Breast epithelium (tissue), 3 donors: Measurements from ENCODE around the gene PLEKHD1.
"Not testable (repeated sequence)": the region's sequence is repeated elsewhere in the genome, so short reads cannot be mapped to it uniquely, and the experiment has no call there.

Experiments used
- CTCF ChIP-seq, 3 donors: fragments of 450-650 bp; IDR thresholded peaks; one replicate each; pipeline ENCODE4 v1.5.1; 2016 to 2017; ENCODE audit warnings: antibody characterized with exemption in 3 of 3, mild to moderate bottlenecking in 3 of 3, moderate library complexity in 3 of 3
- POLR2AphosphoS5 ChIP-seq, 3 donors: sonication (generic); formaldehyde crosslinking; IDR thresholded peaks; one replicate each; pipeline ENCODE4 v1.6.1; 2017; ENCODE audit warnings: antibody characterized with exemption in 3 of 3

DNA sequence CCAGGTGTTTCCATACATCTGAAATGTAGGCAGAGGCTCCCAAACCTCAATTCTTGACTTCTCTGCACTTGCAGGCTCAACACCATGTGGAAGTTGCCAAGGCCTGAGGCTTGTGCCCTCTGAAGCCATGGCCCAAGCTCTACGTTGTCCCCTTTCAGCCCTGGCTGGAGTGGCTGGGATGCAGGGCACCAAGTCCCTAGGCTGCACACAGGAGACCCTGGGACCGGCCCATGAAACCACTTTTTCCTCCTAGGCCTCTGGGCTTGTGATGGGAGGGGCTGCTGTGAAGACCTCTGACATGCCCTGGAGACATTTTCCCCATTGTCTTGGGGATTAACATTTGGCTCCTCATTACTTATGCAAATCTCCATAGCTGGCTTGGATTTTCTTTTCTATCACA is 6.5 kb upstream of the PLEKHD1 start:
- not testable (repeated sequence) for TF ChIP-seq POLR2AphosphoS5, CTCF (IDR thresholded peaks at IDR 0.05)
